ENCODE measurements around the gene SH3RF3.
A peak's percentile ranks its signal among the peaks of the same experiment; 100 is the strongest.

Gene SH3RF3

GRCh38 chr2:109204412-109204811, 75.4 kb downstream of the SH3RF3 start:
- no peak for DNase-seq (ENCODE audit: extremely low read depth, low read depth)
- no peak for TF ChIP-seq CTCF (IDR thresholded peaks at IDR 0.05; ENCODE audit: low read depth, low read length)

- DNase-seq (ENCODE audit: extremely low read depth, low read depth), result no peak
- TF ChIP-seq CTCF (IDR thresholded peaks at IDR 0.05; ENCODE audit: low read depth, low read length), result no peak
Observed at GRCh38 chr2:109205447-109205846, 76.4 kb downstream of the SH3RF3 start.

- no peak for TF ChIP-seq CTCF (IDR thresholded peaks at IDR 0.05; ENCODE audit: low read depth, low read length)
- no peak for DNase-seq (ENCODE audit: extremely low read depth, low read depth)
Observed at GRCh38 chr2:109206569-109207146, 77.7 kb downstream of the SH3RF3 start.

- no peak for DNase-seq (ENCODE audit: extremely low read depth, low read depth)
- no peak for TF ChIP-seq CTCF (IDR thresholded peaks at IDR 0.05; ENCODE audit: low read depth, low read length)
Observed at GRCh38 chr2:109207176-109207575, 78.2 kb downstream of the SH3RF3 start.

GRCh38 chr2:109208071-109208950, 79.3 kb downstream of the SH3RF3 start:
- DNase-seq (ENCODE audit: extremely low read depth, low read depth), result peak; percentile 70
- no peak; the same call in 1 of the 2 replicates for TF ChIP-seq CTCF (IDR thresholded peaks at IDR 0.05; ENCODE audit: low read depth, low read length)

GRCh38 chr2:109208951-109209335, 79.9 kb downstream of the SH3RF3 start:
- DNase-seq (ENCODE audit: extremely low read depth, low read depth), result no peak
- no peak for TF ChIP-seq CTCF (IDR thresholded peaks at IDR 0.05; ENCODE audit: low read depth, low read length)

- TF ChIP-seq CTCF (IDR thresholded peaks at IDR 0.05; ENCODE audit: low read depth, low read length), result no peak
- DNase-seq (ENCODE audit: extremely low read depth, low read depth), result no peak
Observed at GRCh38 chr2:109209412-109209811, 80.4 kb downstream of the SH3RF3 start.

Measured in AG09319 (cell line).